HL-60/S4 treated with phorbol 12-myristate 13-acetate at 8.2 ng/mL for 4 days and 3 days (cell line): Measurements from ENCODE around the gene TTLL5.

Experiments used
- in situ Hi-C: fragments of 300-500 bp; cut with MboI; formaldehyde crosslinking; loops from 2 replicates; pipeline ENCODE4 v1.15.0; 2022; ENCODE audit warnings: low sequenced_read_pairs

TTLL5 gene

DNA sequence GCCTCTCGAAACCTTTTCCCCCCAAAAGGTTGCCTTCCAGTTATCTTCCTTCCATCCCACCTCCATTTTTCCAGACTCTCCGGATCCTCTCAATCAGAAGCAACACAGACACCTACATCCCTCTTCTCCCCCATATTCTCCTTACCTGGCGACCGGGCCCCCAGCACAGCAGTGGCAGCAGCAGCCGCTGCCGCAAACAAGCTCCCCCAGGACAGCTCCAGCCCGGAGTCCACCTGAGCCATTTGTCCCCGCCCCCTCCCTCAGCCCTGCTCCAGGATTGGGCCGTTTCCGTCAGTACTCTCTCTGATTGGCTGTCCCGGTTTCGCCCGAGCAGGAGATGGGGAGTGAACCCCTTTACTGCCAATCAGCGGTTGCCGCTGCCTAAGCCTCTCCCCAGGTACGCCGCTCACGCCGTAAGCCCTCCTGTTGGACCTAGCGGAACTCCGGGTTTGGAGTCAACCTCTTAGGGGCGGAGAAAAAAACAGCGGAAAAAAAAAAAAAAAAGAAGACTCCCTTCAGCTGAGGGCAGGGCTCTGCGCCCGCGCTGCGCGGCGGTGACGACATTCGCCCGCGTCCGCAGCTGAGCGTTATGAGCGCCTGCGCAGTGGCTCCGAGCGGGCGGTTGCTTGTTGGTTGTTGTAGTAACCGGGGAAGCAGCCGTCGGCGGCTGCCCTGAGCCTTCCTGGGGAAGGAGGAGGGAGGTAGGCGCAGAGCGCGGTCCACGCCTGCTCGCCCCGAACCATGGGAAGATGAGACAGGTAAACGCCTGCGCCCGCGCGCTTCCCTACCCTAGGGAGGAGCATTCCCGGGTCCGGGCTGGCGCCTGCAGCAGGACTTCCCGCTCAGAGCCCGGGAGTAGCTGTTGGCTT is at the start of gene TTLL5, which contains the start of gene ERG28:
TTLL5 (plus strand) TSS at position 617 of the 869 bp plus-strand sequence. CDS start 1,904 bp downstream, outside the sequence.
ERG28 (minus strand) TSS at position 247 of the 869 bp plus-strand sequence. CDS start 3,374 bp downstream, outside the sequence.
- in situ Hi-C loops = no loop called here

- in situ Hi-C loops = no loop called here
Measured at GRCh38 chr14:75612157-75612556, 48.9 kb upstream of the TTLL5 start.

DNA sequence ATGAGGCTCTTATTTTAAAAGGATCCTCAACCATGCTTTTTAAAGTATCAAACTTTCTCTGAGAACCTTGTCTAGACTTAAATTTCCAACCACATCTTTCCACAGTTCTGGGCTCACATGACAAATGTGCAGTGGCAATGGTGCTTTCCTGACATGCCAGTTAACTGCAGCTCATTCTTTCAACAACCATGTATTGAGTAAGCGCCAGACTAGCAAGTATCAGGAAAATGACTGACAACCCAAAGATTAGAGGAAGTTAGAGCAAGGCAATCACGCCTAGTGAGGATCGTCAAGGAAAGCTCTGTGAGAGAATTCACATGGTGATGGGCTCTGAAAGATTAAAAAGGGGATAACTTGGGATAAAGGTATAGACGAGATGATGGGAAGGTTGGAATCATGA is 46.9 kb upstream of the TTLL5 start:
- in situ Hi-C loops = no loop called here

- in situ Hi-C loops = no loop called here
Measured at GRCh38 chr14:75615200-75615599, 45.8 kb upstream of the TTLL5 start.

DNA sequence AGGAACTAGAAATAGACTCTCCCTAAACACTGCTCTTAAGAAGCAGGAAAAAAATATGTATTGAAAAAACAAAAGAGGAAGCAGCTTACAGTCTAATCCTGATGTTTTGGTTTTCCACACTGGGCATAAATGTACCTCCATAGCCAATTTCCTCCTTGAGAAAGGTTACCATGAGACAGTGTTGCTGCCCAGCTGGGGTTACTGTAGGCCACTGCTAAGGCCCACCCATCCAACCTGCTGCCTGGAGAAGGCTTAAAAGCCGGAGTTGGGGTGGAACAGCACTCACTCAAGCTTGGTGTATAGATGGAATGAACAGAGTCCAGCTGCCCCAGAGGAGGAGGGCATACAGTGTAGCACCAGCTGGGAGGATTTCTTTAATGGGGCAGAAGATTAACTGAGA is 41.5 kb upstream of the TTLL5 start:
- in situ Hi-C loops = no loop called here

- in situ Hi-C loops = no loop called here
Measured at GRCh38 chr14:75625034-75625433, 36.0 kb upstream of the TTLL5 start.

- in situ Hi-C loops = no loop called here
Measured at GRCh38 chr14:75626396-75626795, 34.6 kb upstream of the TTLL5 start.

GRCh38 chr14:75626863-75627262 is 34.2 kb upstream of the TTLL5 start:
- in situ Hi-C loops = no loop called here

DNA sequence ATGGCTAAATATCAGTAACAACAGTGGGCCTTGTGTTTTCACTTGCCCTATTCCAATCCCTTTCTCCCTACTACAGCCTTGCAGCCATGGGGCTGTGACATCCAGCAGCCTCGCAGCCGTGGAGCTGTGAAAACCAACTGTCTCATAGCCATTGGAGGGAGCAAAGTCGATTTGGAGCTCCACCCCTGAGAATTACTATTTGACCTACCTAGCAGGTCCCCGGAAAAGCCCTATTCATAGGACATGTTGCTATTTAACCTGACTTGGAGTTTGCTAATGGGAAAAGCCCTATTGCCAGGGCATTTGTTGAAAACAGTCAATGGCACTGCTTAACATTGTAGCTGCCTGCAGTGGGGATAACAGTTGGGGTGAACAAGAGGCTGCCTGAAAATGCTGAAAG is 33.6 kb upstream of the TTLL5 start:
- in situ Hi-C loops = no loop called here

DNA sequence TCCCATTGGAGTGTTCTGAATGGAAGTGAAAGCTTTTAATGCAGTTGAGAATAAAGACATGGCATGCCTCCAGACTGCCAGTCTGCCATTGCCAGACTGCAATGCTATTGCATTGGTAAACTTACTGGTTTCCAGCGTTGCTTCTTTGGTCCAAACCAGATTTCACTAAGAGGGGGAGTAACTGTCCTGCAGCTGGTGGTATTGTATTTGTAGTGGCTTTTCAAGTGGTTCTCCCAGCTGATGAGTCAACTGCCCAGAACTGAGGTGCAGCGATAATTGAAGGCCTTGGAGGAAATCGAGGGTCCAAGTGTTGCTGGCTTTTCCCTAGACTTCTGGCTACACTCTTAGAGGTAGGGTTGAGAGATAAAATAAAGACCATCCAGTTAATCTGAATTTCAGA is 32.2 kb upstream of the TTLL5 start:
- in situ Hi-C loops = no loop called here

- in situ Hi-C loops = no loop called here
Measured at GRCh38 chr14:75630695-75631452, 30.2 kb upstream of the TTLL5 start.

DNA sequence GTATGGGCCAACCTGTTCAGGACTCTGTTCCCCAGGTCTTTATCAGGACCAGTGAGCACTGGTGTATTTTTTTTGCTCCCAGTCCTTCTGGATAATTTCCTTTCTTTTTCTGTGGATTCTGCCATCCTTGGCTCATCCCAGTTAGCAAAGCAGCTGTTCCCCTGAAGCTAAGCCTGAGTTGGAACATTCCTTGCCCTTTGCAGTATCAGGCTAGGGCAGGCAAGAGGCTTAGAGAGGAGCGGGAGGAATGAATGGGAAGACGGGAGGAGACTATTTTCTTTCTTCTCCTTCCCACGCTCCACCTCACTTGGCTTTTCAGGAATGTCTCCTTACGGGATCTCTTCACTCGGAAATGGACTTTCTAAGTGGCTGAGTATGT is 29.6 kb upstream of the TTLL5 start:
- in situ Hi-C loops = no loop called here

DNA sequence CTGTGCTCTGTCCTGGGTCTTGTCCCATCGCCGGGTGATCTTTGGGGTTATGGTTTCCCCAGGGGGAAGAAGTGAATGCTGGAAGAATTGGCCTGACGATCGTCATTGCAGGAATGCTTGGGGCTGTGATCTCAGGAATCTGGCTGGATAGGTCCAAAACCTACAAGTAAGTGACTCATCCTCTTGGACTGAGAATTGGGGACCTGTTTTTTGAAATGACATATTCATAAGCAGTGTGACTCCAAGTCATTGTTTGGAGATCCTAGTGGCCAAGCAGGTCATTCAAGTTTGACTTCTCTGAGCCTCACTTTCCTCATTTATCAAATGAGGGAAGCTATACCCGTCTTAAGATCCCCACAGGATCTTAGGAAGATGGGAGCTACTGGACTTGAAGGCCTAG is 26.2 kb upstream of the TTLL5 start:
- in situ Hi-C loops = no loop called here

GRCh38 chr14:75636100-75636692 is 24.9 kb upstream of the TTLL5 start:
- in situ Hi-C loops = no loop called here

DNA sequence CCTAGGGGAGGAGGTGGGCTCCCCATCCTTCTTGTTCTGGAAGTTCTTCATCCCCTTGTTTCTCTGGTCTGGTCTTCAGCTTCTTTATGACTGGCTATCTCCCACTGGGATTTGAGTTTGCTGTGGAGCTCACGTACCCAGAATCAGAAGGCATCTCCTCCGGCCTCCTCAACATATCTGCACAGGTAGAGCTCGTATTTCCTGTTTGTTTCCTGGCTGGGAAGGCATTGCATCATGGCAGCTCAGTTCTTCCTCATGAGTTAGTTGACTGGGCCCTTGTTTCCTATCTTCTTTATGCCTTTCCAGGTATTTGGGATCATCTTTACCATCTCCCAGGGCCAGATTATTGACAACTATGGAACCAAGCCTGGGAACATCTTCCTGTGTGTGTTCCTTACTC is 20.2 kb upstream of the TTLL5 start:
- in situ Hi-C loops = no loop called here

DNA sequence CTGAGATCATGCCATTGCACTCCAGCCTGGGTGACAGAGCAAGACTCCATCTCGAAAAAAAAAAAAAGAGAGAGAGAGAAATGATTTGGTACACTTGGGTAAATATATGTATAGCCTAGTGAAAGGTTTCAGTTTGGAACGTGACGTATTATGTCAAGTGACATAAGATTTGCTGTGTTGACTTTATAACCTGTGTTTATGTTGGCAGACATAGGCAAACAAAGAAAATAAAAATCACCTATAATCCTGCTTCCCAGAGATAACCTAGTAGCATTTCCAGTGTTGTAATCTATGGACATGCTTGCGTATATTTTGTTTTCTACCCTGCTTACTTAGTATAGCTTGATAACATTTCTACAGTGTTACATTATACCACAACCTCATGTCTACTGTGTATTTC is 17.1 kb upstream of the TTLL5 start:
- in situ Hi-C loops = no loop called here

GRCh38 chr14:75645056-75645455 is 16.0 kb upstream of the TTLL5 start:
- in situ Hi-C loops = no loop called here

DNA sequence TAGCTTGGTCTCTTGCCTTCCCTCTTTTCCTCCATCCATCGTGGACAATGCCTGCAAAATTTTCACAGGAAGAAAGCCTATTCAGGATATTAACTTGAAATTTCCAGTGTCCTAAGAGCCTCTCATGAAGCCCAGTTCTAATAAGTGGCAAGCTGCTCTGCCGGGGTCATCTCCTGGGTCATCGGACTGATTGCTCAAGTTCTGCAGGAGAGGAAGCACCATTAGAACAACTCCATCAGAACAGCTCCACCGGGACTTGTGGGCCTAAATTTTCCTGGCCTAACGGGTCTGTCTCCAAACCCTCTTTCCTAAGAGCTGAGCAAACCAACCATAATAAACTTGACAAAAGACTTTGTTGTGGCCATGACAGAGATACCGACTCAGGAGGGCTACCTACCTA is 14.3 kb upstream of the TTLL5 start:
- in situ Hi-C loops = no loop called here

- in situ Hi-C loops = no loop called here
Measured at GRCh38 chr14:75647640-75648039, 13.4 kb upstream of the TTLL5 start.

DNA sequence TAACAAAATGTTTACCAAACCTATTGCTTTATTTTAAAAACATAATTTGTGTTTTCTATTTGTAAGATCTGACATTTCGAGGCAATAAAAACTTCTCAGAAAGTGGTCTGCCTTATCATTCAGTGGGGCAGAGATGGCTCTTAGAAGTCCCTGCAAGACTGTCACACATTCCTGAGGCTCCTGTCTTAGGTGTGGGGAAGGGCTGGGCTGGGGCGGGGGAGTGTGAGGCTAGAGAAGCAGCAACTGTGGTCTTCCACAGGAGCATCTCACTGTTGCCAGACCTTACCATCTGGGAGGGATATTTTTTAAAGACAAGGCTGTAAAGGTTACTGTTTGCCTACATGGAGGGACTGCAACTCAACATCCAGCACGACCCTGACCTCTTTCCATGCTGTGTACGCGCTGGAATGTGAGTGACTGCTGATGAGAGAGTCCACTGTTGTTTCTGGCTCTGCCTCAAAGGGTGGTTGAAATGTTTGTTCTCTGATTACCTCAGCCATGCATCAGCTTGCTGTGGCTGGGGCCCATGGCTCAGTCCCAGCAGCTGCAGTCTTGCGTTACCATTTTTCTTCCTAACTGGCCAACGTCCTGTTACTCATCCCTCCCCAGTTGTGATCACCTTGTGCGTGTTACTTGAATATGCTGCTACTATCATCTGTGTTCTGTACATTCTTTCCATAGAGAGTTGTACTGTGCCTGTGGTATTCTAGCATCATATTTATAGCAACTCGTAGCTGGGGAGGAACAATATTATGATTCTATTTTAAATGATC is 12.8 kb upstream of the TTLL5 start:
- in situ Hi-C loops = no loop called here

DNA sequence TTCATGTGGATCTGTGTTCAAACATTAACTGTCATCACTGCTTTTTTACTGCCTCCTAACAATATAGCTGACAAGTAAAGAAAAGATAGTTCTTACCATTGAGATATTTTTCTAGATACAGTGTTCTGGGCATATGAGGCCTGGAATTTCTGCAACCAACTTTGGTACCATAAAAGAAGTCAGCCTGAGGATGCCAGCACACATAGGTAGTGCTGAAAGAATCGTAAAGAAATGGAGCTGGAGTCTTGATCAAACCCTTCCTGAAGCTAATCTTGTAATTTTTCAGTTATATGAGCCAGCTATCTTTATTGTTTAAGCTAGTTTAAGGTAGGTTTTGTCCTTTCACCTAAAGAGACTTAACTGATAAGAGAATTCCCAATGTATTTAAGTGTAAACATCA is 11.7 kb upstream of the TTLL5 start:
- in situ Hi-C loops = no loop called here
